HEK293 (cell line): Measurements from ENCODE around the gene IPO13.

Experiments
- CTCF ChIA-PET: fragments of 350-600 bp; formaldehyde crosslinking; extraction: SDS; loops from one replicate; lab custom pipeline; 2021; ENCODE audit warnings: antibody characterized with exemption; lab: Yijun Ruan, JAX
- POLR2A ChIA-PET: fragments of 300-600 bp; formaldehyde crosslinking; extraction: SDS; loops from one replicate; lab custom pipeline; 2020; ENCODE audit warnings: antibody characterized with exemption, inconsistent platforms; lab: Yijun Ruan, JAX
- H3K27ac ChIP-seq: fragments of 200-500 bp; sonication (Bioruptor generic); 2 replicates; pipeline ENCODE4 v1.5.1; 2014; ENCODE audit warnings: low read depth, low read length, control low read depth, inconsistent platforms; ENCODE audit errors: extremely low read depth
- H3K36me3 ChIP-seq, 2 experiments: fragments of 200-500 bp in 1 of 2; sonication (Bioruptor generic) in 1 of 2; 1 replicate in 1 of 2; 2 replicates in 1 of 2; pipeline ENCODE4 v1.5.1; 2014 to 2017; ENCODE audit warnings: inconsistent platforms in 2 of 2, low read length in 2 of 2; ENCODE audit not compliant: control insufficient read depth in 2 of 2, insufficient read depth in 1 of 2
- H3K4me1 ChIP-seq: fragments of 200-500 bp; sonication (Bioruptor generic); 2 replicates; pipeline ENCODE4 v1.5.1; 2014; ENCODE audit warnings: mild to moderate bottlenecking, low read length, inconsistent platforms; ENCODE audit not compliant: control insufficient read depth, insufficient read depth
- H3K4me3 ChIP-seq: 2 replicates; pipeline ENCODE4 v1.5.1; 2011; ENCODE audit warnings: low read depth, mild to moderate bottlenecking, control low read depth, low read length, moderate library complexity
- H3K9me3 ChIP-seq: fragments of 200-500 bp; sonication (Bioruptor generic); 2 replicates; pipeline ENCODE4 v1.5.1; 2014; ENCODE audit warnings: low read depth, low read length, inconsistent platforms; ENCODE audit not compliant: control insufficient read depth, insufficient read depth
- AEBP2 ChIP-seq: fragments of 450-650 bp; formaldehyde crosslinking; IDR thresholded peaks from 2 replicates; pipeline ENCODE4 v1.5.1; 2016; ENCODE audit warnings: missing biosample characterization, missing genetic modification characterization, borderline replicate concordance
- ATF2 ChIP-seq: fragments of 450-650 bp; formaldehyde crosslinking; IDR thresholded peaks from 2 replicates; pipeline ENCODE4 v1.5.1; 2016; ENCODE audit warnings: missing biosample characterization, missing genetic modification characterization, low read depth
- BCL11A ChIP-seq: fragments of 450-650 bp; formaldehyde crosslinking; IDR thresholded peaks from 2 replicates; pipeline ENCODE4 v1.5.1; 2016; ENCODE audit warnings: low read depth, missing biosample characterization, missing genetic modification characterization
- BCL6B ChIP-seq: fragments of 450-650 bp; formaldehyde crosslinking; IDR thresholded peaks from 2 replicates; pipeline ENCODE4 v1.5.1; 2017; ENCODE audit warnings: missing biosample characterization, missing genetic modification characterization
- EGR2 ChIP-seq: fragments of 450-650 bp; formaldehyde crosslinking; IDR thresholded peaks from 2 replicates; pipeline ENCODE4 v1.5.1; 2016; ENCODE audit warnings: low read depth, missing biosample characterization, missing genetic modification characterization
- GLIS1 ChIP-seq: fragments of 450-650 bp; formaldehyde crosslinking; IDR thresholded peaks from 2 replicates; pipeline ENCODE4 v1.5.1; 2016; ENCODE audit warnings: missing biosample characterization, missing genetic modification characterization
- IKZF3 ChIP-seq: fragments of 450-650 bp; IDR thresholded peaks from 2 replicates; pipeline ENCODE4 v1.5.0; 2018; ENCODE audit warnings: missing biosample characterization, mild to moderate bottlenecking, missing genetic modification characterization, moderate library complexity
- KLF10 ChIP-seq: fragments of 450-650 bp; IDR thresholded peaks from 2 replicates; pipeline ENCODE4 v1.5.1; 2018; ENCODE audit warnings: missing biosample characterization, mild to moderate bottlenecking, missing genetic modification characterization
- KLF8 ChIP-seq: fragments of 450-650 bp; formaldehyde crosslinking; IDR thresholded peaks from 2 replicates; pipeline ENCODE4 v1.5.1; 2016; ENCODE audit warnings: missing biosample characterization, missing genetic modification characterization
- PRDM4 ChIP-seq: fragments of 450-650 bp; formaldehyde crosslinking; IDR thresholded peaks from 2 replicates; pipeline ENCODE4 v1.5.1; 2017; ENCODE audit warnings: missing biosample characterization, missing genetic modification characterization
- REST ChIP-seq: fragments of 450-650 bp; formaldehyde crosslinking; IDR thresholded peaks from 2 replicates; pipeline ENCODE4 v1.5.1; 2016; ENCODE audit warnings: missing biosample characterization, missing genetic modification characterization
- ZBTB1 ChIP-seq: fragments of 450-650 bp; formaldehyde crosslinking; IDR thresholded peaks from 2 replicates; pipeline ENCODE4 v1.5.1; 2016; ENCODE audit warnings: missing biosample characterization, missing genetic modification characterization
- ZBTB17 ChIP-seq: fragments of 450-650 bp; formaldehyde crosslinking; IDR thresholded peaks from 2 replicates; pipeline ENCODE4 v1.5.1; 2016; ENCODE audit warnings: missing biosample characterization, missing genetic modification characterization
- ZBTB21 ChIP-seq: fragments of 450-650 bp; formaldehyde crosslinking; IDR thresholded peaks from 2 replicates; pipeline ENCODE4 v1.5.1; 2017; ENCODE audit warnings: missing biosample characterization, missing genetic modification characterization
- ZBTB8A ChIP-seq: fragments of 450-650 bp; formaldehyde crosslinking; IDR thresholded peaks from 2 replicates; pipeline ENCODE4 v1.5.1; 2016; ENCODE audit warnings: missing biosample characterization, missing genetic modification characterization
- ZFHX2 ChIP-seq: fragments of 450-650 bp; formaldehyde crosslinking; conservative IDR thresholded peaks from 2 replicates; pipeline ENCODE4 v1.5.1; 2016; ENCODE audit warnings: missing biosample characterization, missing genetic modification characterization
- ZNF155 ChIP-seq: fragments of 450-650 bp; formaldehyde crosslinking; IDR thresholded peaks from 2 replicates; pipeline ENCODE4 v1.5.1; 2016; ENCODE audit warnings: missing biosample characterization, missing genetic modification characterization
- ZNF19 ChIP-seq: fragments of 450-650 bp; formaldehyde crosslinking; IDR thresholded peaks from 2 replicates; pipeline ENCODE4; 2016; ENCODE audit warnings: missing biosample characterization, missing genetic modification characterization, low read depth
- ZNF37A ChIP-seq: fragments of 450-650 bp; IDR thresholded peaks from 2 replicates; pipeline ENCODE4 v1.5.1; 2018; ENCODE audit warnings: missing biosample characterization, missing genetic modification characterization
- ZNF664 ChIP-seq: fragments of 450-650 bp; formaldehyde crosslinking; IDR thresholded peaks from 2 replicates; pipeline ENCODE4 v1.5.1; 2016; ENCODE audit warnings: missing biosample characterization, missing genetic modification characterization
- ZNF707 ChIP-seq: fragments of 450-650 bp; formaldehyde crosslinking; IDR thresholded peaks from 2 replicates; pipeline ENCODE4 v1.5.1; 2016; ENCODE audit warnings: missing biosample characterization, missing genetic modification characterization
- ZSCAN5A ChIP-seq: fragments of 450-650 bp; formaldehyde crosslinking; IDR thresholded peaks from 2 replicates; pipeline ENCODE4 v1.5.1; 2016; ENCODE audit warnings: missing biosample characterization, missing genetic modification characterization

The IPO13 gene

GRCh38 chr1:43963890-43964289 is 17.1 kb downstream of the IPO13 start (continued):
- TF ChIP-seq ZNF37A (tag by site-specific recombination): no peak
- no peak for TF ChIP-seq ZNF19 (tag by site-specific recombination)
- TF ChIP-seq IKZF3 (tag by site-specific recombination): no peak
- no peak for TF ChIP-seq BCL6B

GRCh38 chr1:43965316-43965715 is 18.6 kb downstream of the IPO13 start:
- Histone ChIP-seq H3K4me3 (no peak overlapping the region), H3K27ac (no peak overlapping the region), H3K4me1 (no peaks in the 10 kb centered on the region), H3K36me3 (peaks cover 0 to 76% of the 10 kb centered on the region in 2 experiments; a peak in 1 of 3 replicates), H3K9me3 (no peaks in the 10 kb centered on the region)
- peak; percentile 93 for TF ChIP-seq EGR2 (tag by site-specific recombination)
- peak; percentile 68 for TF ChIP-seq ZFHX2 (tag by site-specific recombination)
- TF ChIP-seq GLIS1 (tag by site-specific recombination): no peak
- TF ChIP-seq ATF2: no peak
- no peak for TF ChIP-seq KLF8 (tag by site-specific recombination)
- no peak for TF ChIP-seq ZNF707
- no peak for TF ChIP-seq AEBP2 (tag by site-specific recombination)
- TF ChIP-seq ZBTB21 (tag by site-specific recombination): no peak
- ChIA-PET POLR2A (no interaction called here), CTCF (no interaction called here)

GRCh38 chr1:43968348-43968948 is 21.7 kb downstream of the IPO13 start:
- Histone ChIP-seq H3K27ac (no peak overlapping the region), H3K36me3 (peaks cover 0 to 72% of the 10 kb centered on the region in 2 experiments; a peak in 1 of 3 replicates), H3K9me3 (no peaks in the 10 kb centered on the region), H3K4me3 (no peak overlapping the region), H3K4me1 (no peaks in the 10 kb centered on the region)
- CTCF ChIA-PET: no interaction called here
- POLR2A ChIA-PET: interaction anchor here (1.4 kb wide), 1 partner anchor 22 kb away, joined by 4 read pairs; the partner anchor contains the start of gene IPO13
- TF ChIP-seq ZBTB8A (tag by site-specific recombination): no peak
- TF ChIP-seq KLF10: no peak
- TF ChIP-seq ZSCAN5A (tag by site-specific recombination): no peak
- TF ChIP-seq BCL11A: no peak
- peak; percentile 18; the same call in 1 of the 2 replicates for TF ChIP-seq EGR2 (tag by site-specific recombination)
- TF ChIP-seq PRDM4 (tag by site-specific recombination): no peak
- no peak for TF ChIP-seq ZBTB1 (tag by site-specific recombination)
- TF ChIP-seq ZNF155 (tag by site-specific recombination): no peak
- no peak for TF ChIP-seq ZBTB17 (tag by site-specific recombination)
- no peak for TF ChIP-seq ZNF664
- peak; percentile 95 for TF ChIP-seq REST (tag by site-specific recombination)
